Activated naive CD4-positive, alpha-beta T cell treated with anti-CD3 and anti-CD28 coated beads, Interleukin-2, amount 10 ng/mL, durations not matched to agents 5 hours and 36 hours (primary cell): ENCODE measurements around the gene NRM. TPM values are rescaled to one million over a fixed set of nuclear protein-coding genes. Genes with fewer than 3 reads are reported as not detected.

Experiments used
- total RNA-seq, 2 experiments: library from RNA; stranded (reverse); gene quantifications; one replicate each; pipeline ENCODE4 v1.2.3, GENCODE V29; 2021

Gene NRM, protein sequence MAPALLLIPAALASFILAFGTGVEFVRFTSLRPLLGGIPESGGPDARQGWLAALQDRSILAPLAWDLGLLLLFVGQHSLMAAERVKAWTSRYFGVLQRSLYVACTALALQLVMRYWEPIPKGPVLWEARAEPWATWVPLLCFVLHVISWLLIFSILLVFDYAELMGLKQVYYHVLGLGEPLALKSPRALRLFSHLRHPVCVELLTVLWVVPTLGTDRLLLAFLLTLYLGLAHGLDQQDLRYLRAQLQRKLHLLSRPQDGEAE
- total RNA-seq = 10 to 100 TPM; 40.5 to 44.6 TPM

DNA sequence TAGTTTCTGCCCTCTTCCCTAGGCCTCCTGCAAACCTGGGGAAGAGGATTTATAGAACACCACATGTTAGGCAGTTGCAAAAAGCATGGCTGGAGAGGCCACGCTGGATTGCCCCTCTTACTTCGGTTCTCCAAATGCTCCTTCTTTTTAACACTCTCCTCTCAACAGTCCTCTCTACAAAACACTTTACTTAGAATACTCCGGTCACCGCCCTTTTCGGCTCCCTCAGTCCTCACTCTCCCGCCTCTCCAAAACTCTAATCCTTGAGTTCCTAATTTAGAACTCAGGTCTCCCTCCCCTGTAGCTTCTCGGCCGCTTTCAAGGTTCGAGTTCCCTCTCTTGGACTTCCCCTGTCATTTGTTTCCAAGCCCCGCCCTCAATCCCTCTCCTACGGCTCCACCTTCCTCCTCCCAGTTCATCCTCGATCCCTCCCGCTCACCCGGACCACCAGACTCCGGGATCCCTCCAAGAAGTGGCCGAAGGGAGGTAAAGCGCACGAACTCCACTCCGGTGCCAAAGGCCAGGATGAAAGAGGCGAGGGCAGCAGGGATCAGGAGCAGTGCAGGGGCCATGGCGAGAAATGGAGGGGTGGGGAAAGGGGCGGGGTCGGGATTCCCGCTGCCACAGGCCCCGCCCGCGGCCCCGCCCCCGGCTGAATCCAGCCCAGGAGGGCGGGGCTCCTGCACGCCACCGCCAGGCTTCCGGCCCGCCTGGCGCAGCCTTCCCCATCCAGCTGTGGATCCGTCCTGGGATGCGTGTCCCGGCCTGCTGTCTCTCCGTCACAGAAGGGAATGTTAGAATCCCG lies at the start of gene NRM:
TSS of gene NRM (minus strand) at position 582 of the 805 bp plus-strand sequence. CDS start at position 572, 10 bp downstream.

DNA sequence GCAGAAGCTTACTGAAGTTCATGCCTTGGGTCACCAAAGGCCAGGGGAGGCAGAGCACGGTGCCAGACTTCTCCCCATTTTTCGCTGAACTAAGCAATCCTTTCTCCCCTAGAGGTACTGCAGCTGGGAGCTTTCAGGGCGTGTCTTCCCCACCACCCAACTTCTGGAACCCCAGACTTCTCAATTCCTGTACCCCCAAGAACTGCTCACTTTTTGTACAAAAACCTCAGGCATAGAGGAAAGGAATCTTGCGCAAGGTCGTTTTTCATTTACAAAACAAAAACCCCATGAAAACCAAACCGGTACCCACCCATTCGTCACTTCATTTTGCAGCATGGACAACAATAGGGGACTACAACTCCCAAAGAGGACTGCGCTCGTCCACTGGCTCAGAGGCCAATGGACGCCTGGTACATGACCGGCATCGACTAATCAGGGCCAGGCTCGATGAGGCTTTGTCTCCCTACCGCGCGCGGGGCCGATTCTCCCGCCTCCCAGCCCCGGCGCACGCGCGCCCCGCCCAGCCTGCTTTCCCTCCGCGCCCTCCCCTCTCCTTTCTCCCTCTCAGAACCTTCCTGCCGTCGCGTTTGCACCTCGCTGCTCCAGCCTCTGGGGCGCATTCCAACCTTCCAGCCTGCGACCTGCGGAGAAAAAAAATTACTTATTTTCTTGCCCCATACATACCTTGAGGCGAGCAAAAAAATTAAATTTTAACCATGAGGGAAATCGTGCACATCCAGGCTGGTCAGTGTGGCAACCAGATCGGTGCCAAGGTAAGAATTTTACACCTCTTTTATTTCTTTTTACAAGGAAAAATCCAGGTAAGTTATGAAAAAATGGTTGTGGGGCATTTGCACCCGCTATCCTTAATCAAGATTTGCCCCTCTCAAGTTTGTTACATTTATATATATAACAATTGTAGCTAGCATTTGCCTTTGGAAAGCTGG lies 29.3 kb upstream of the NRM start, which contains the start of gene TUBB:
TSS of gene TUBB (plus strand) at position 562 of the 947 bp plus-strand sequence. CDS start at position 717, 155 bp downstream.

DNA sequence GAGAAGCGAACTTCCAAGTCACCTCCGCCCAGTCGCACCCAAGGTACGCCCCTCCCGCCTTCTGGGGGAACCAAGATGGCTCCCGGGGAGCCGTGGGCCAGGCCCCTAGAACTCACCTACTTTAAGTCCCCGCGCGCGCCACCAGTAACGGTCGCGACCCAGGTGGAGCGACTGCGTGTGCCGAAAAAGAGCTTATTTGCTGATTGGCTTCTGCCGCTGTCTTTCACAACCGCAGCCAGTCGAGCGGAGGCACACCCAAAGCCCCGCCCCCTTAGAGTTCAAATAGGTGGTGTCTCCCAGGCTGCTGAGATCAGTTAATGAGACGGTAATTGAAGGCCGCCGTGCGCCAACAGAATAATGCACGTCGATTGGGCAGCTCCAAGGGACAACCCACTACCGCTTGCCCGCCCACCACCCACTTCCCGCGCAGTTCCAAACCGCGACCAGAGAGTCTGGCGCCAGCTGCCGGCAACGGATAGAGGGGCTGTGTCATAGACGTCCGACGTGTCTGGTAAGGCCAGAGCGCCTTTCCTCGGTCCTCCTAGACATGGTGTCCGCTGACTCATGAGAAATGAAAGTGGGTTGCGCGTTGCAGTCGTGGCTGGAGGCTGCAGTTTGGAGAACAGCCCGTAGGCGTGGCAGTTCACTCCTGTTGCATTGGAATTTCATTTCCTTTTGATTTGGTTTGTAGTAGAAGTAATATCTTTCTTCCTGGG lies 26.5 kb upstream of the NRM start, which contains the start of gene MDC1:
TSS of gene MDC1 (minus strand) at position 153 of the 716 bp plus-strand sequence. CDS start 2,106 bp downstream, outside the sequence.

DNA sequence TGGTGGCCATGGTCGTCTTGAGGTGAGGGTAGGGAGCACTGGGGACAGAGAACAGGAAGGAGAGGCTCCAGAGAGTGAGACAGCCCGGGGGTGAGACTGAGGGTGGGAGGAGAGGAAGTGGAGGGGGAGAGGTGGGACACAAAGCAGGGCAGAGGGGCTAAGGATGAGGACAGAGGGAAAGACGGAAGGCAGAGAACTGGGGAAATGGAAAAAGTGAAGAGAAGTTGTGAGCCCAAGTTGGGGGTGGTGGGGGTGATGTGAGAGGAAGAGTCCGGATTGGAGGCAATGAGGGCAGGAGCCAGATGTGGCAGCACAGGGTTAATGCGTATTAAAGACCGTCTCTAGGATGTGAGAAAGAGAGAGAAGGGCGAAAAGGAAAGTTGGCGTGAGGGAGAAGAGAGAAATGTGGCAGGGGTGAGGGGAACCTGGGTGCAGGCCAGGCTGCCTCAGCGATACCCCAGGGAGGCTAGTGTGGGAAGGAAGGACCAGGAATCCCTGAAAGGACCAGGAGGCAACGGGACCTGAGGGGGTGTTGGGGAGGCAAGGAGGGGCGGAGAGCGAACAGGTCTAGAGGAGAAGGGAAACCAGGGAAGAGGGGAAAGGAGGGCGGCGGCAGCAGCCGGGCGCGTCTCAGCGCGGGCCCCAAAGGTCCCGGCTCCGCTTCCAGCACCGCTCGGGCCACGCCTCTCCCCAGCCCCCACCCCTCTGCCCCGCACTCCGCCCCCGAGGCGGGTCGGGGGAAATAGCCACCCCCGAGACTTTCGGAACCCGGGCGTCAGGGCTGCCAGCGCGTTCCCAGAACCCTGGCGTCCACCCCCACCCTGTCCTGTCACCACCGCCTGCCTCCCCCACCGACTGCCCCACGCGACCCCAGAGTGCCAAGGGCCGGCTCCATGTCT lies 4.5 kb downstream of the NRM start, which contains the start of gene PPP1R18:
TSS of gene PPP1R18 (minus strand) at position 637 of the 899 bp plus-strand sequence. CDS start at position 10, 627 bp downstream.

DNA sequence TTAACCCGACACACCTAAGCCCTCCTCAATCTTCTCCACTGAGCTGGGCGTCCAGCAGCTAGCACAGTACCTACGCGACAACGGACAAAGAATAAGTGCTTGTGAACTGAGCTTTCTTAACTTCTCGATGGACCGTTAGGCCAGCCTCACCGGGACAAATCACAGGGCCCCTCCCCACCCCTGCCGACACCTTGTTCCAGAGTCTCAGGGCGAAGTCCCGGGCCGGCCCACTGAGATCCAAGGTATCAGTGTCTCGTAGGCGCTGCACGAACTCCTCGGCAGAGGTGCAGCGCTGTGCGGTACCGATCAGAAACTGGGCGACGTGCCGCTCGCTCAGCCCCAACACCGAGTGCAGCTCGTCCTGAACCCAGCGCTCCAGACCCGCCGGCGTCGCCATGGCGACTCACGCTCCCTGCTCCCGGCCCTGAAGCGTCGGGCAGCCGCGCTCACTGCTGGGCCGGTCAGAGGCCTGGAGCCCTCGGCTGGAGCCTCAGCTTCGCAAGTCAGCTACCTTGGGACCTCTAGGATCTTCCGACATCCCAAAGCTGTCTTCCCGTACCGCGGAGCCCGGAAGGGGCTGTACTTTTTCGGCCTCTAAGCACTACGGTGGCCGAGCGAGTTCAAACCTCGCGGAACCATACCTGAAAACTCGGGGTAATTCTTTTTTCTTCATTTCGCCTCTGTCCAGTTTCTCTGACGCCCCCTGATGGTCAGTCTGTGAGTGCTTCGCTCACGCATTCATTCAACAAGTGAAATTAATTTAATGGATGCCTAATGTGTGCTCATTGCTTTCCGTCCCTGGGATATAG lies 18.1 kb downstream of the NRM start, which contains the start of gene DHX16:
TSS of gene DHX16 (minus strand) at position 562 of the 809 bp plus-strand sequence. CDS start at position 397, 165 bp downstream.

DNA sequence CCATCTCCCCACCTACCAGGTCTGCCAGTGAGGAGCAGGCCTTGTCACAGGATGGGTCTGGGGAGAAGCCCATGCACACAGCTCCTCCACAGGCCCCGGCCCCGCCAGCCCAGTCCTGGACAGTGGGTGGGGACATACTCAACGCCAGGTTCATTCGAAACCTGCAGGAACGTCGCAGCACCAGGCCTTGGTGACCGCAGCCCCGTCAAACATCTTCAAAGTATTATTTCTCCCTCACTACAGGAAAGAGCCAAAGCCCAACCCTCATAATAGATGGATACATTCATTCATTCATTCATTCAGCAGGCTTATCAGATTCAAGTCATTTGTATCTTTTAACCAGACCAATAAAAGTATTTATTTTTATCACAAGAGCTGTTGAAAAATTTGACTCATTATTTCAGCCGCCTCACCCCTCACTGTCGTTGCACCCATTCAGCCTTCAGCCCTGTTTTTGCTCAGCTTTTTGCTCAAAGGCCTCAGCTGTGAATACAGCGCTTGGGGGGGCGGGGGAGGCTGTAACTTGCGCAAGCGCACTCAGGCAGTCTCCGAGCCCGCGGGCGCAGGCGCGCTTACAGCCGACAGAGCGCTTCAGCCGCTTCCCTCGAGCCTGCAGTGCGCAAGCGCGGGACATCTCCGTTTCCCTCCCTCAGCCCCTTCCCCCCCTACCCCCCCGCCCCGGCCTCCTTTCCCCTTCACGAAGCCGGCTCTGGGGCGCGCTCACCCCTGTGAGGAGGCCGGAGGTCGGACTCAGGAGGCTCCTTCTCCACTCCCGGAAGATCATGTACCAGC lies 44.1 kb downstream of the NRM start, which contains the start of gene C6orf136:
TSS of gene C6orf136 (plus strand) at position 684 of the 792 bp plus-strand sequence. CDS start at position 783, 99 bp downstream.

Other genes with a start within 250 kb of the NRM start
- gene HLA-E, start 201.5 kb downstream of the NRM start, total RNA-seq = 100 to 1,000 TPM; 919 to 935 TPM
- 10 to 100 TPM; 65.9 to 67.0 TPM for gene GNL1, start 134.5 kb downstream of the NRM start, total RNA-seq
- gene PRR3, start 133.7 kb downstream of the NRM start, total RNA-seq = 10 to 100 TPM; 14.9 to 16.1 TPM
- 10 to 100 TPM; 67.6 to 72.8 TPM for gene ABCF1, start 119.5 kb downstream of the NRM start, total RNA-seq
- gene PPP1R10, start 73.7 kb downstream of the NRM start, total RNA-seq = 100 to 1,000 TPM; 109 to 115 TPM
- 10 to 100 TPM; 36.7 to 39.8 TPM for gene MRPS18B, start 73.1 kb downstream of the NRM start, total RNA-seq
- gene ATAT1, start 64.1 kb downstream of the NRM start, total RNA-seq = 1 to 10 TPM; 8.4 to 9.6 TPM
- gene C6orf136, start 43.9 kb downstream of the NRM start, total RNA-seq = 10 to 100 TPM; 19.5 to 24.2 TPM
- gene DHX16, start 18.0 kb downstream of the NRM start, total RNA-seq = 10 to 100 TPM; 34.3 to 36.2 TPM
- 100 to 1,000 TPM; 247 to 254 TPM for gene PPP1R18, start 4.3 kb downstream of the NRM start, total RNA-seq
- 10 to 100 TPM; 55.0 to 57.5 TPM for gene MDC1, start 26.3 kb upstream of the NRM start, total RNA-seq
- gene TUBB, start 29.4 kb upstream of the NRM start, total RNA-seq = 1,000 to 10,000 TPM; 1,002 to 1,008 TPM
- 100 to 1,000 TPM; 209 to 215 TPM for gene FLOT1, start 51.7 kb upstream of the NRM start, total RNA-seq
- gene IER3, start 53.6 kb upstream of the NRM start, total RNA-seq = 10 to 100 TPM; 34.2 to 34.3 TPM
- 1 to 10 TPM; 7.0 to 9.3 TPM for gene DDR1, start 193.5 kb upstream of the NRM start, total RNA-seq
- gene GTF2H4, start 217.2 kb upstream of the NRM start, total RNA-seq = 10 to 100 TPM; 28.3 to 32.5 TPM
- 10 to 100 TPM; 32.9 to 33.4 TPM for gene VARS2, start 223.3 kb upstream of the NRM start, total RNA-seq
- not detected for gene SFTA2, start 241.2 kb upstream of the NRM start, total RNA-seq
- not detected for gene MUCL3, start 250.0 kb upstream of the NRM start, total RNA-seq